ENCODE measurements around the gene LCAT.
"Not testable (repeated sequence)": the region's sequence is repeated elsewhere in the genome, so short reads cannot be mapped to it uniquely, and the experiment has no call there.

Gene LCAT

DNA sequence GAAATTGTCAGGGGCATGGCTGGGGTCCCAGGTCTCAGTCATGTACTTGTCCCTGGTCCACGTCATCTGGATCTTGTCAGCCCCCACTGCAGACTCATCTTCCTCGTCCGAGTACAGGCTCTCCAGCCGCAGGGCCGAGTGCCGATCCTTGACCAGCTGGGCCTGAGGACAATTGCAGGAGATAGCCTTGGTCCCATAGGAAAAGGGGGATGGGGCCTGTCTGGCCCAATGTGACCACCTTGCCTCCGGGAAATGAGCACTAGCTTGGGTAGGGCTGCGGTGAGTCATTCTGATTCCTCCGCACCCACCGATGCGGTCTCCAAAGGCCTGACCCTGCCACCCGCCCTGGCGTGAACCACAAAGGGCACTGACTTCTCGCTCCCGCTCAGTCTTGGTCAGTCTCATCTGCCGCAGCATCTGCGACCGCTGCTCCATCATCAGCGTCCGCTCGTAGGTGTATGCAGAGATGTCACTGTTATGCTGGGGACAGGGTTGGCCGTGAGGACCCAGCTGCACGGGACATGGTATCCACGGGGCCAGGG lies 1.5 kb upstream of the LCAT start:
- WGBS (ENCODE audit: insufficient coverage, insufficient read length): no CpG with 5 or more reads among the region's 24 CpGs
- Histone ChIP-seq H3K4me1 (ENCODE audit: control insufficient read depth, insufficient read depth, low read length) (no peaks in the 10 kb centered on the region; the same call in 1 of the 2 replicates), H3K27me3 (ENCODE audit: control insufficient read depth, insufficient read depth, low read length) (no peaks in the 10 kb centered on the region), H3K36me3 (ENCODE audit: control insufficient read depth, insufficient read depth, low read length) (peaks cover 56% of the 10 kb centered on the region), H3K4me3 (ENCODE audit: low read length) (no peak overlapping the region), H3K27ac (ENCODE audit: low read length) (no peak overlapping the region), H3K9me3 (ENCODE audit: control insufficient read depth, insufficient read depth, low read length) (no peaks in the 10 kb centered on the region)
- DNase-seq (ENCODE audit: low read depth, low spot score): no peak

GRCh38 chr16:67944690-67945391 lies 921 bp upstream of the LCAT start:
- Histone ChIP-seq H3K4me3 (ENCODE audit: low read length) (no peak overlapping the region), H3K4me1 (ENCODE audit: control insufficient read depth, insufficient read depth, low read length) (no peaks in the 10 kb centered on the region; the same call in 1 of the 2 replicates), H3K27ac (ENCODE audit: low read length) (no peak overlapping the region), H3K27me3 (ENCODE audit: control insufficient read depth, insufficient read depth, low read length) (no peaks in the 10 kb centered on the region), H3K36me3 (ENCODE audit: control insufficient read depth, insufficient read depth, low read length) (peaks cover 50% of the 10 kb centered on the region), H3K9me3 (ENCODE audit: control insufficient read depth, insufficient read depth, low read length) (no peaks in the 10 kb centered on the region)
- DNase-seq (ENCODE audit: low read depth, low spot score): no peak
- WGBS (ENCODE audit: insufficient coverage, insufficient read length): no CpG with 5 or more reads among the region's 24 CpGs

- no CpG with 5 or more reads among the region's 6 CpGs for WGBS (ENCODE audit: insufficient coverage, insufficient read length)
- Histone ChIP-seq H3K4me3 (ENCODE audit: low read length) (no peak overlapping the region), H3K27ac (ENCODE audit: low read length) (no peak overlapping the region), H3K27me3 (ENCODE audit: control insufficient read depth, insufficient read depth, low read length) (no peaks in the 10 kb centered on the region), H3K4me1 (ENCODE audit: control insufficient read depth, insufficient read depth, low read length) (no peaks in the 10 kb centered on the region; the same call in 1 of the 2 replicates), H3K36me3 (ENCODE audit: control insufficient read depth, insufficient read depth, low read length) (peaks cover 41% of the 10 kb centered on the region), H3K9me3 (ENCODE audit: control insufficient read depth, insufficient read depth, low read length) (no peaks in the 10 kb centered on the region)
- DNase-seq (ENCODE audit: low read depth, low spot score): no peak
Observed at GRCh38 chr16:67943256-67943618, 683 bp downstream of the LCAT start.

DNA sequence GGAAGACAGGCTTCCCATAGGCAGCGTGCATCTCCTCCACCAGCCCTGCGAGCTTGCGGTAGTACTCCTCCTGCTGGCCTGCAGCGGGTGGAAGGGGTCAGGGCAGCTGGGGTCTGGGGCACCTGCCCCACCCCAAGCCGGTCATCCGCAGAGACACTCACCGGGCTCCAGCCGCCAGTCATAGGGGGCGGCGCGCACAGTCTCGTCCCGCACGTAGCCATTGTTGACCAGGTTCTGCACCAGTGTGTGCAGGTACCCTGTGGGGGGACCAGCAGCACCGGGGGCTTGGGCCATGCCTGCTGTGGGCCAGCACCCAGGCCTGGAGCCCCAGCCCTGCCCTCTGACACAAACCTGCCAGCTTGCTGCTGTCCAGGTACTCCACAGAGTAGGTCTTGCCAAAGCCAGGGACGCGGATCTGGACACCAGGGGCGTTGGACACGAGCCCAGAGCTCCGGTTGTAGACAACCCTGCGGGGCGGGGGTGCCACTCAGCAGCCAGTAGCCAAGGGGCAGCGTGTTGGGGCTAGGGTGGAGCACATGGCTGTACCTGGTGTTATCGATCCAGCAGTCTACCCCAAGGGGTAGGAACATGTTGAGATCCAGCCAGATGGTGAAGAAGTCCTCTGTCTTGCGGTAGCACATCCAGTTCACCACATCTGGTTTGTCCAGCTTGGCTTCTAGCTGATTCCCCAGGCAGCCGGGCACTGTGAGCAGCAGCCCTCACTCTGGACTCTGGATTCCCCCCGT lies 1.2 kb downstream of the LCAT start:
- Histone ChIP-seq H3K4me3 (ENCODE audit: low read length) (no peak overlapping the region), H3K27me3 (ENCODE audit: control insufficient read depth, insufficient read depth, low read length) (no peaks in the 10 kb centered on the region), H3K4me1 (ENCODE audit: control insufficient read depth, insufficient read depth, low read length) (no peaks in the 10 kb centered on the region; the same call in 1 of the 2 replicates), H3K9me3 (ENCODE audit: control insufficient read depth, insufficient read depth, low read length) (no peaks in the 10 kb centered on the region), H3K36me3 (ENCODE audit: control insufficient read depth, insufficient read depth, low read length) (peaks cover 37% of the 10 kb centered on the region), H3K27ac (ENCODE audit: low read length) (no peak overlapping the region)
- DNase-seq (ENCODE audit: low read depth, low spot score): no peak
- WGBS (ENCODE audit: insufficient coverage, insufficient read length): no CpG with 5 or more reads among the region's 27 CpGs

DNA sequence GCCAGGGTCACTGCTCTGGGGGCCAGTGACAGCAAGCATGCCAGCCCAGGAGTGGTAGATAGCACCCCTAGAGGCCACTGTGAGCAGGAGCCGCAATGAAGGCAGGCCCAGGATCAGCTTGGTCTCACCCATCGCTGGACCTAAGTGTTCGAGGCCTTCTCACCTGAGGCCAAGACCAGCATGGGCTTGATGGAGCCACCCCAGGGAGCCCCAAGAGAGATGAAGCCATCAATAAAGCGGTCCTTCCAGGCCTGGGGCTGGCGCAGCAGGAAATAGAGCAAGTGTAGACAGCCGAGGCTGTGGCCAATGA lies 1.8 kb downstream of the LCAT start:
- H3K9me3 ChIP-seq (ENCODE audit: control insufficient read depth, insufficient read depth, low read length): no peaks in the 10 kb centered on the region
- no CpG with 5 or more reads among the region's 6 CpGs for WGBS (ENCODE audit: insufficient coverage, insufficient read length)
- no peak overlapping the region for H3K27ac ChIP-seq (ENCODE audit: low read length)
- H3K4me3 ChIP-seq (ENCODE audit: low read length): no peak overlapping the region
- H3K4me1 ChIP-seq (ENCODE audit: control insufficient read depth, insufficient read depth, low read length): no peaks in the 10 kb centered on the region; the same call in none of the 2 replicates
- no peaks in the 10 kb centered on the region for H3K27me3 ChIP-seq (ENCODE audit: control insufficient read depth, insufficient read depth, low read length)
- peak; percentile 58 for DNase-seq (ENCODE audit: low read depth, low spot score)
- H3K36me3 ChIP-seq (ENCODE audit: control insufficient read depth, insufficient read depth, low read length): peaks cover 32% of the 10 kb centered on the region

DNA sequence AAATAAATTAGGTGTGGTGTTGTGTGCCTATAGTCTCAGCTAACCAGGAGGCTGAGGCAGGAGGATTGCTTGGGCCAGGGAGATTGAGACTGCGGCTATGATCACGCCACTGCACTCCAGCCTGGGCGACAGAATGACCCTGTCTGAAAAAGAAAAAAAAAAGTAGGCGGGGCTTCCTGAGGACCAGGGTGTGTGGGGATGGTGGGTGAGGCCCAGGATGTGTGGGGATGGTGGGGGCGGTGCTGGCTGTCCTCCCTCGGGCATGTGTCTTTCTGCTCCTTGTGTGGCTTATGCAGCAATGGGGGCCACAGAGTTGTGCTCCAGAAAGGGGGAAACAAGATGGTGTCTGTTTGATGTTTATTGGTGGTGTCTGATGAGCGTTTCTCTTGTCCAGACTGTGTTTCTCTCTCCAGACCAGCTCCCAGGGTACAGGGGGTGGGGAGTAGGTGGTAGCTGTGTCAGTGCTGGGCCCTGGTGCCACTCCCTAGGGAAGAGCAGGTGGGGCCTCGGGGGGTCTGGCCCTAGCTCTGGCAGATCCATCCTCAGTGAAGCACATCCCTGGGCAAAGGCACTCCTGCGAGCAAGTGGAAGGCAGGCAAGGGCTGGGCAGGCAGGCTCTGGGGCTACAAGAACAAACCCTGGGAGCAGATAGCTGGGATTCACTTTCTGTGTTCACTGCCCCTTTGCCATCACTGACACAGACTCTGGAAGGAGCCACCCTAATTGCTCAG lies 2.3 kb downstream of the LCAT start:
- no CpG with 5 or more reads among the region's 9 CpGs for WGBS (ENCODE audit: insufficient coverage, insufficient read length)
- no peak overlapping the region for H3K4me3 ChIP-seq (ENCODE audit: low read length)
- H3K9me3 ChIP-seq (ENCODE audit: control insufficient read depth, insufficient read depth, low read length): no peaks in the 10 kb centered on the region
- no peaks in the 10 kb centered on the region for H3K27me3 ChIP-seq (ENCODE audit: control insufficient read depth, insufficient read depth, low read length)
- H3K27ac ChIP-seq (ENCODE audit: low read length): no peak overlapping the region
- H3K36me3 ChIP-seq (ENCODE audit: control insufficient read depth, insufficient read depth, low read length): peaks cover 27% of the 10 kb centered on the region
- H3K4me1 ChIP-seq (ENCODE audit: control insufficient read depth, insufficient read depth, low read length): no peaks in the 10 kb centered on the region; the same call in none of the 2 replicates
- no peak for DNase-seq (ENCODE audit: low read depth, low spot score)

GRCh38 chr16:67940446-67941089 lies 3.4 kb downstream of the LCAT start:
- no CpG with 5 or more reads among the region's 5 CpGs for WGBS (ENCODE audit: insufficient coverage, insufficient read length)
- no peaks in the 10 kb centered on the region for H3K27me3 ChIP-seq (ENCODE audit: control insufficient read depth, insufficient read depth, low read length)
- H3K36me3 ChIP-seq (ENCODE audit: control insufficient read depth, insufficient read depth, low read length): peaks cover 16% of the 10 kb centered on the region
- no peaks in the 10 kb centered on the region; the same call in none of the 2 replicates for H3K4me1 ChIP-seq (ENCODE audit: control insufficient read depth, insufficient read depth, low read length)
- no peak for DNase-seq (ENCODE audit: low read depth, low spot score)
- no peak overlapping the region for H3K4me3 ChIP-seq (ENCODE audit: low read length)
- H3K9me3 ChIP-seq (ENCODE audit: control insufficient read depth, insufficient read depth, low read length): no peaks in the 10 kb centered on the region
- no peak overlapping the region for H3K27ac ChIP-seq (ENCODE audit: low read length)

DNA sequence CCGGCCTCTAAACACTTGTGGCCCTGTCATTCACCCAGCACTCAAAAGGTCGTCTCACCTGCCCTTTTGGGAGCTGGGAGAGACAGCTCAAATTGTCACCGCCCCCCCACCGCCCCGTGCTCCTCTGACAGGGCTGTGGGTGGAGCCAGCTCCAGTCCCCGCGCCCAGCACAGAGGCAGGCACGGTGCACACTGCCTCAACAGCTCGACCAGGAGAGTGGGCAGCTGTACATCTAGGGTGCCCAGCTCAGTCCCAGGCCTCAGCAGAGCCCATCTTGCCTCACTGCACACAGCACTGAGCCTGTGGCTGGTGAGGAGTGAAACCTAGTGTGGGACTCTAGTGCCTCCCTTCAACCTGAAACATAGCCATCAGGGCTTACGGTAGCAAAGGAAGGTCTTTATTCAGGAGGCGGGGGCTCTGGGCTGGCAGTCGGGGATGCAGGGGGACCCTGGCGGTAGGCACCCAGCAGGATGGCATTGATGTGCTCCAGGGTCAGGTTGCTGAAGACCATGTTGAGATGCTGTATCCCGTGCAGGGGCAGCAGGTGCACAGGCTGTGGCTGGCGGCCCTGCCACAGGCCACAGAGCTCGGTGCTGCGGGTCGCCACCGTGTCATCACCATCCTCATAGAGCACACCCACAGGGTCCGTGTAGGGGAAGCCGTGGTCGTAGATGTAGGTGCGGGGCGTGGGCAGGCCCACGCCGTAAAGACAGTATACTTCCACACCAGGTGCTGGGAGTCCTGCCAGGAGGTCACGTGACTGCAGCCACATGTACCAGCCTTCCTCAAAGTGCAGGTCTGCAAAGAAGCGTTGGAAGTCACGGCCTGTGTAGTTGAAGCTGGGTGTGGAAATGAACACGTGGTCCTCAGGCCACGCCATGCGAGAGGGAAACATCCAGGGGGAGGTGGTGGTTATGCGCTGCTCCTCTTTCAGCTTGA lies 4.1 kb downstream of the LCAT start:
- Histone ChIP-seq H3K9me3 (ENCODE audit: control insufficient read depth, insufficient read depth, low read length) (no peaks in the 10 kb centered on the region), H3K4me1 (ENCODE audit: control insufficient read depth, insufficient read depth, low read length) (peaks cover under 1% of the 10 kb centered on the region), H3K4me3 (ENCODE audit: low read length) (no peak overlapping the region), H3K27ac (ENCODE audit: low read length) (no peak overlapping the region), H3K36me3 (ENCODE audit: control insufficient read depth, insufficient read depth, low read length) (peaks cover 9% of the 10 kb centered on the region; the same call in 1 of the 2 replicates), H3K27me3 (ENCODE audit: control insufficient read depth, insufficient read depth, low read length) (no peaks in the 10 kb centered on the region)
- no CpG with 5 or more reads among the region's 33 CpGs for WGBS (ENCODE audit: insufficient coverage, insufficient read length)
- no peak for DNase-seq (ENCODE audit: low read depth, low spot score)

DNA sequence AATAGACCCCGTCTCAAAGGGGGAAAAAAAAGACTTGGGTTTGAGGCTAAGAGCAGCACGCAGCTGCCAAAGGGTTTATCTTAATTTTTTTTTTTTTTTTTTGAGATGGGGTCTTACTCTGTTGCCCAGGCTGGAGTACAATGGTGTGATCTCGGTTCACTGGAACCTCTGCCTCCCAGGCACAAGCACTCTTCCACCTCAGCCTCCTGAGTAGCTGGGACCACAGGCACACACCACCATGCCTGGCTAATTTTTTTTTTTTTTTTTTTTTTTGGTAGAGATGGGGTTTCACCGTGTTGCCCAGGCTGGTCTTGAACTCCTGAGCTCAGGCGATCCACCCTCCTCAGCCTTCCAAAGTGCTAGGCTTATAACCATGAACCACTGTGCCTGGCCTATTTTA lies 6.2 kb downstream of the LCAT start:
- H3K4me1 ChIP-seq (ENCODE audit: control insufficient read depth, insufficient read depth, low read length); H3K4me3 ChIP-seq (ENCODE audit: low read length); DNase-seq (ENCODE audit: low read depth, low spot score); H3K27ac ChIP-seq (ENCODE audit: low read length); H3K36me3 ChIP-seq (ENCODE audit: control insufficient read depth, insufficient read depth, low read length); H3K9me3 ChIP-seq (ENCODE audit: control insufficient read depth, insufficient read depth, low read length); H3K27me3 ChIP-seq (ENCODE audit: control insufficient read depth, insufficient read depth, low read length): not testable (repeated sequence)
- no CpG with 5 or more reads among the region's 5 CpGs for WGBS (ENCODE audit: insufficient coverage, insufficient read length)

Measured in iPS DF 6.9 (cell line).